CD4-positive, alpha-beta T cell treated with Interleukin-10 for 1 hour (primary cell): Measurements from ENCODE around the gene NOLC1.
A peak's percentile ranks its signal among the peaks of the same experiment; 100 is the strongest.

Experiments
- DNase-seq: peaks from one replicate; pipeline ENCODE4 v3.0.0-alpha.2; 2020

NOLC1 gene

GRCh38 chr10:102122450-102122849, 29.7 kb upstream of the NOLC1 start:
- no peak for DNase-seq

- no peak for DNase-seq
These were observed 29.0 kb upstream of the NOLC1 start for GRCh38 chr10:102123223-102123622.

- no peak for DNase-seq
These were observed 20.7 kb upstream of the NOLC1 start for GRCh38 chr10:102131286-102132170.

- no peak for DNase-seq
These were observed 20.0 kb upstream of the NOLC1 start for GRCh38 chr10:102132193-102132562.

- peak; percentile 98 for DNase-seq
These were observed 19.4 kb upstream of the NOLC1 start, which contains the start of gene PPRC1 for GRCh38 chr10:102132563-102133372. Gene PPRC1, plus strand, starts transcription at chr10:102133040. Its CDS starts 29 bp downstream, at chr10:102133069.

GRCh38 chr10:102133373-102134195, 18.6 kb upstream of the NOLC1 start:
- peak; percentile 54 for DNase-seq

GRCh38 chr10:102134416-102134815, 17.8 kb upstream of the NOLC1 start:
- no peak for DNase-seq

- no peak for DNase-seq
These were observed 16.1 kb upstream of the NOLC1 start for GRCh38 chr10:102135956-102136526.

- no peak for DNase-seq
These were observed 12.7 kb upstream of the NOLC1 start for GRCh38 chr10:102139281-102140110.

- no peak for DNase-seq
These were observed 12.0 kb upstream of the NOLC1 start for GRCh38 chr10:102140218-102140617.

GRCh38 chr10:102140913-102141540, 11.2 kb upstream of the NOLC1 start:
- no peak for DNase-seq

GRCh38 chr10:102141583-102142107, 10.5 kb upstream of the NOLC1 start:
- DNase-seq = no peak

GRCh38 chr10:102146971-102147428, 5.2 kb upstream of the NOLC1 start:
- DNase-seq = no peak

GRCh38 chr10:102147561-102147960, 4.6 kb upstream of the NOLC1 start:
- DNase-seq = no peak

GRCh38 chr10:102148275-102148674, 3.9 kb upstream of the NOLC1 start:
- no peak for DNase-seq

- no peak for DNase-seq
These were observed 1.0 kb upstream of the NOLC1 start for GRCh38 chr10:102150970-102151773.

- no peak for DNase-seq
These were observed 329 bp downstream of the NOLC1 start for GRCh38 chr10:102152545-102152890.

GRCh38 chr10:102153093-102153620, 968 bp downstream of the NOLC1 start:
- DNase-seq = no peak

GRCh38 chr10:102154466-102155116, 2.4 kb downstream of the NOLC1 start:
- no peak for DNase-seq
